H9 (cell line): ENCODE results near the gene PEPD. TPM values are rescaled to one million over a fixed set of nuclear protein-coding genes. Genes with fewer than 3 reads are reported as not detected.
A peak's percentile ranks its signal among the peaks of the same experiment; 100 is the strongest.

Experiments used
- DNase-seq: peaks from one replicate; pipeline ENCODE4 v3.0.0-alpha.2; 2017
- H2AFZ ChIP-seq: one replicate; pipeline ENCODE4 v1.6.1; 2013; ENCODE audit warnings: mild to moderate bottlenecking, low read length, control low read depth, moderate library complexity
- H2AK5ac ChIP-seq: 2 replicates; pipeline ENCODE4 v1.6.1; 2013; ENCODE audit warnings: low read length, control low read depth, mixed read lengths; ENCODE audit not compliant: insufficient read length
- H2BK120ac ChIP-seq: one replicate; pipeline ENCODE4 v1.6.1; 2013; ENCODE audit warnings: low read depth, mild to moderate bottlenecking, low read length, control low read depth, inconsistent platforms; ENCODE audit not compliant: poor library complexity, severe bottlenecking
- H2BK12ac ChIP-seq: 2 replicates; pipeline ENCODE4 v1.6.1; 2013; ENCODE audit warnings: low read length, control low read depth, mixed read lengths, low read depth; ENCODE audit not compliant: insufficient read length
- H2BK15ac ChIP-seq: 2 replicates; pipeline ENCODE4 v1.6.1; 2013; ENCODE audit warnings: low read depth, low read length, control low read depth
- H2BK20ac ChIP-seq: one replicate; pipeline ENCODE4 v1.6.1; 2013; ENCODE audit warnings: low read depth, mild to moderate bottlenecking, low read length, control low read depth, inconsistent platforms; ENCODE audit not compliant: poor library complexity, severe bottlenecking
- H2BK5ac ChIP-seq: 2 replicates; pipeline ENCODE4 v1.6.1; 2013; ENCODE audit warnings: low read length, control low read depth, mixed read lengths; ENCODE audit not compliant: insufficient read length
- H3K14ac ChIP-seq: 2 replicates; pipeline ENCODE4 v1.6.1; 2013; ENCODE audit warnings: low read length, control low read depth; ENCODE audit not compliant: insufficient read depth
- H3K18ac ChIP-seq: 2 replicates; pipeline ENCODE4 v1.6.1; 2013; ENCODE audit warnings: low read depth, mild to moderate bottlenecking, mixed read lengths, low read length, control low read depth; ENCODE audit not compliant: insufficient read length
- H3K23ac ChIP-seq: 2 replicates; pipeline ENCODE4 v1.6.1; 2013; ENCODE audit warnings: low read length, control low read depth, mixed read lengths, low read depth; ENCODE audit not compliant: insufficient read length
- H3K23me2 ChIP-seq: 2 replicates; pipeline ENCODE4 v1.6.1; 2013; ENCODE audit warnings: low read depth, mild to moderate bottlenecking, mixed read lengths, low read length, control low read depth; ENCODE audit not compliant: insufficient read length, poor library complexity, severe bottlenecking
- H3K27ac ChIP-seq: 2 replicates; pipeline ENCODE4 v1.5.1; 2013; ENCODE audit warnings: low read length, control low read depth, mixed read lengths, low read depth; ENCODE audit not compliant: insufficient read length
- H3K27me3 ChIP-seq: 2 replicates; pipeline ENCODE4 v1.6.1; 2013; ENCODE audit warnings: low read length, control low read depth, inconsistent platforms; ENCODE audit not compliant: insufficient read depth
- H3K4ac ChIP-seq: 2 replicates; pipeline ENCODE4 v1.6.1; 2013; ENCODE audit warnings: low read depth, mild to moderate bottlenecking, control low read depth, inconsistent platforms, low read length, moderate library complexity
- H3K4me1 ChIP-seq: 2 replicates; pipeline ENCODE4 v1.6.1; 2013; ENCODE audit warnings: low read length, control low read depth, inconsistent platforms; ENCODE audit not compliant: insufficient read depth
- H3K4me2 ChIP-seq: 2 replicates; pipeline ENCODE4 v1.6.1; 2013; ENCODE audit warnings: low read length, control low read depth, mixed read lengths; ENCODE audit not compliant: insufficient read length, insufficient read depth
- H3K56ac ChIP-seq: 2 replicates; pipeline ENCODE4 v1.6.1; 2013; ENCODE audit warnings: low read depth, mild to moderate bottlenecking, mixed read lengths, low read length, control low read depth; ENCODE audit not compliant: insufficient read length
- H3K79me1 ChIP-seq: 2 replicates; pipeline ENCODE4 v1.6.1; 2013; ENCODE audit warnings: low read depth, mild to moderate bottlenecking, moderate library complexity, low read length, control low read depth, inconsistent platforms; ENCODE audit not compliant: insufficient read depth, poor library complexity, severe bottlenecking
- H3K79me2 ChIP-seq: 2 replicates; pipeline ENCODE4 v1.6.1; 2013; ENCODE audit warnings: low read length, control low read depth, inconsistent platforms; ENCODE audit not compliant: insufficient read depth
- H3K9ac ChIP-seq: 2 replicates; pipeline ENCODE4 v1.6.1; 2013; ENCODE audit warnings: low read length, control low read depth, mixed read lengths; ENCODE audit not compliant: insufficient read length; ENCODE audit errors: extremely low read depth
- H3K9me3 ChIP-seq: one replicate; pipeline ENCODE4 v1.6.1; 2013; ENCODE audit warnings: low read depth, low read length, inconsistent platforms; ENCODE audit not compliant: control insufficient read depth
- H3T11ph ChIP-seq: one replicate; pipeline ENCODE4 v1.6.1; 2013; ENCODE audit warnings: mild to moderate bottlenecking, low read length, control low read depth, inconsistent platforms
- H4K20me1 ChIP-seq: one replicate; pipeline ENCODE4 v1.6.1; 2013; ENCODE audit not compliant: control insufficient read depth, insufficient read length, insufficient read depth
- H4K5ac ChIP-seq: 2 replicates; pipeline ENCODE4 v1.6.1; 2013; ENCODE audit warnings: low read depth, mild to moderate bottlenecking, mixed read lengths, low read length, control low read depth; ENCODE audit not compliant: insufficient read length
- H4K8ac ChIP-seq: replicated peaks from 2 replicates; pipeline ENCODE4 v1.6.1; 2013; ENCODE audit warnings: low read length, control low read depth, mixed read lengths, low read depth; ENCODE audit not compliant: insufficient read length
- H4K91ac ChIP-seq: 2 replicates; pipeline ENCODE4 v1.6.1; 2013; ENCODE audit warnings: low read depth, mild to moderate bottlenecking, moderate library complexity, mixed read lengths, low read length, control low read depth; ENCODE audit not compliant: insufficient read length
- H3K27ac Mint-ChIP-seq, 3 experiments: 2 replicates in 2 of 3; 3 replicates in 1 of 3; pipeline ENCODE4 v1.8.0; 2020 to 2021; ENCODE audit warnings: mixed read lengths in 3 of 3, mild to moderate bottlenecking in 1 of 3, moderate library complexity in 1 of 3
- H3K27me3 Mint-ChIP-seq: 2 replicates; pipeline ENCODE4 v1.8.0; 2021; ENCODE audit warnings: low read depth, mild to moderate bottlenecking, moderate library complexity, mixed read lengths
- H3K36me3 Mint-ChIP-seq, 3 experiments: 2 replicates in 2 of 3; 3 replicates in 1 of 3; pipeline ENCODE4 v1.8.0; 2020 to 2021; ENCODE audit warnings: low read depth in 3 of 3, mixed read lengths in 3 of 3; ENCODE audit not compliant: insufficient read depth in 1 of 3
- H3K4me1 Mint-ChIP-seq, 2 experiments: 2 replicates each; pipeline ENCODE4 v1.8.0; 2020; ENCODE audit warnings: mixed read lengths in 2 of 2
- H3K4me3 Mint-ChIP-seq, 2 experiments: 2 replicates in 1 of 2; 3 replicates in 1 of 2; pipeline ENCODE4 v1.8.0; 2020 to 2021; ENCODE audit warnings: mild to moderate bottlenecking in 2 of 2, mixed read lengths in 2 of 2, moderate library complexity in 1 of 2
- H3K9me3 Mint-ChIP-seq, 2 experiments: 2 replicates in 1 of 2; 3 replicates in 1 of 2; pipeline ENCODE4 v1.8.0; 2020; ENCODE audit warnings: mild to moderate bottlenecking in 2 of 2, mixed read lengths in 2 of 2, moderate library complexity in 1 of 2
- CTCF ChIP-seq: fragments of 200-600 bp; sonication (generic); conservative IDR thresholded peaks from 3 replicates; pipeline ENCODE4 v1.8.0; 2021; ENCODE audit warnings: antibody characterized with exemption, mild to moderate bottlenecking
- WGBS: extraction: QIAGEN DNeasy Blood & Tissue Kit; methylation state at CpG from one replicate; pipeline ENCODE4 v1.1.7; 2013; ENCODE audit warnings: missing lambda C conversion rate, low lambda C conversion rate, mixed read lengths; ENCODE audit not compliant: insufficient read length; ENCODE audit errors: extremely low coverage; 5-methylcytosine and 5-hydroxymethylcytosine counted together
- total RNA-seq: library from RNA; stranded (reverse); gene quantifications from 2 replicates; pipeline ENCODE4 v1.2.1, GENCODE V29; 2021

PEPD gene
- total RNA-seq, 1 experiment from 2014 or later, result 52.8 TPM

GRCh38 chr19:33470040-33470330 lies 51.6 kb downstream of the PEPD start:
- no peak overlapping the region for H4K8ac ChIP-seq
- H2BK12ac ChIP-seq, result no peak overlapping the region
- H3K23me2 ChIP-seq, result no peaks in the 10 kb centered on the region
- no peak overlapping the region for H3K56ac ChIP-seq
- H3K9me3 ChIP-seq, result no peaks in the 10 kb centered on the region
- no CpG with 5 or more reads among the region's 7 CpGs for WGBS
- no peaks in the 10 kb centered on the region for H3K79me2 ChIP-seq
- peaks cover 0 to 5% of the 10 kb centered on the region in 2 experiments; a peak in 1 of 4 replicates for H3K4me1 Mint-ChIP-seq
- peaks cover 0 to 4% (median 2%) of the 10 kb centered on the region in 3 experiments; a peak in 3 of 7 replicates for H3K36me3 Mint-ChIP-seq
- no peak overlapping the region for H3K27ac ChIP-seq
- H3K14ac ChIP-seq, result peak overlapping the region; percentile 41; the same call in 1 of the 2 replicates
- H3K4me2 ChIP-seq, result no peak overlapping the region
- H3K23ac ChIP-seq, result no peak overlapping the region
- no peaks in the 10 kb centered on the region for H3K27me3 Mint-ChIP-seq
- no peak overlapping the region for H2AFZ ChIP-seq
- no peak for DNase-seq
- no peaks in the 10 kb centered on the region for H3K4me1 ChIP-seq
- H3K4me3 Mint-ChIP-seq, result no peak overlapping the region
- no peak overlapping the region for H2BK20ac ChIP-seq
- no peak overlapping the region for H4K5ac ChIP-seq
- no peak overlapping the region for H2BK120ac ChIP-seq
- no peaks in the 10 kb centered on the region for H3K27me3 ChIP-seq
- no peak overlapping the region for H2BK5ac ChIP-seq
- no peak overlapping the region for H3K4ac ChIP-seq
- peak overlapping the region in 2 of 3 experiments; percentile 53 to 63; a peak in 1 of 7 replicates for H3K27ac Mint-ChIP-seq
- no peaks in the 10 kb centered on the region for H4K20me1 ChIP-seq
- no peak overlapping the region for H2BK15ac ChIP-seq
- no peak for TF ChIP-seq CTCF
- no peaks in the 10 kb centered on the region for H3K9me3 Mint-ChIP-seq
- H2AK5ac ChIP-seq, result no peak overlapping the region
- no peaks in the 10 kb centered on the region for H3K79me1 ChIP-seq
- H3K18ac ChIP-seq, result no peak overlapping the region
- H3K9ac ChIP-seq, result no peak overlapping the region
- H4K91ac ChIP-seq, result no peak overlapping the region
- no peak overlapping the region for H3T11ph ChIP-seq
